ENCODE measurements around the gene LRP5.

LRP5 gene

GRCh38 chr11:68488623-68489022, 176.2 kb downstream of the LRP5 start:
- Histone ChIP-seq H3K9me3 (peaks cover 0 to 3% (median 0%) of the 10 kb centered on the region in 3 donors), H3K36me3 (no peaks in the 10 kb centered on the region), H3K4me1 (peaks cover 0 to 37% (median 7%) of the 10 kb centered on the region in 4 donors), H3K27me3 (no peaks in the 10 kb centered on the region), H3K27ac (no peak overlapping the region), H3K4me3 (no peak overlapping the region)
- TF ChIP-seq CTCF (IDR thresholded peaks at IDR 0.05) = no peak
- no peak for DNase-seq
- intact Hi-C loops (cut with DNase I; ENCODE audit: low total_unique reads) = no loop called here

- Histone ChIP-seq H3K4me3 (no peak overlapping the region), H3K27me3 (no peaks in the 10 kb centered on the region), H3K36me3 (no peaks in the 10 kb centered on the region), H3K27ac (no peak overlapping the region), H3K4me1 (peaks cover 0 to 73% (median 20%) of the 10 kb centered on the region in 4 donors), H3K9me3 (no peaks in the 10 kb centered on the region)
- intact Hi-C loops (cut with DNase I; ENCODE audit: low total_unique reads) = no loop called here
- no peak for DNase-seq
- TF ChIP-seq CTCF (IDR thresholded peaks at IDR 0.05) = no peak
These were observed 182.9 kb downstream of the LRP5 start for GRCh38 chr11:68495220-68495729.

GRCh38 chr11:68495872-68496271, 183.5 kb downstream of the LRP5 start:
- no peaks in the 10 kb centered on the region for H3K9me3 ChIP-seq
- intact Hi-C loops (cut with DNase I; ENCODE audit: low total_unique reads) = no loop called here
- TF ChIP-seq CTCF (IDR thresholded peaks at IDR 0.05) = no peak
- DNase-seq = no peak
- peaks cover 0 to 73% (median 26%) of the 10 kb centered on the region in 4 donors for H3K4me1 ChIP-seq
- H3K27ac ChIP-seq = no peak overlapping the region
- no peak overlapping the region for H3K4me3 ChIP-seq
- H3K36me3 ChIP-seq = no peaks in the 10 kb centered on the region
- no peaks in the 10 kb centered on the region for H3K27me3 ChIP-seq

- H3K27me3 ChIP-seq = no peaks in the 10 kb centered on the region
- H3K36me3 ChIP-seq = no peaks in the 10 kb centered on the region
- intact Hi-C loops (cut with DNase I; ENCODE audit: low total_unique reads) = no loop called here
- DNase-seq = no peak
- TF ChIP-seq CTCF (IDR thresholded peaks at IDR 0.05) = no peak
- H3K9me3 ChIP-seq = no peaks in the 10 kb centered on the region
- H3K4me3 ChIP-seq = no peak overlapping the region
- no peak overlapping the region for H3K27ac ChIP-seq
- peaks cover 0 to 80% (median 34%) of the 10 kb centered on the region in 4 donors for H3K4me1 ChIP-seq
These were observed 185.4 kb downstream of the LRP5 start for GRCh38 chr11:68497761-68498160.

- Histone ChIP-seq H3K4me3 (no peak overlapping the region), H3K27ac (no peak overlapping the region)
- DNase-seq = no peak
These were observed 185.9 kb downstream of the LRP5 start for GRCh38 chr11:68498321-68498720.

More at GRCh38 chr11:68498321-68498720, 185.9 kb downstream of the LRP5 start:
- intact Hi-C loops (cut with DNase I; ENCODE audit: low total_unique reads) = no loop called here
- Histone ChIP-seq H3K27me3 (no peaks in the 10 kb centered on the region), H3K36me3 (no peaks in the 10 kb centered on the region), H3K4me1 (peaks cover 0 to 83% (median 38%) of the 10 kb centered on the region in 4 donors), H3K9me3 (no peaks in the 10 kb centered on the region)
- TF ChIP-seq CTCF (IDR thresholded peaks at IDR 0.05) = no peak

All from tibial artery (tissue), 4 donors.